Activated naive CD8-positive, alpha-beta T cell (primary cell): Measurements from ENCODE around the gene KATNAL2.

Experiments used
- H3K27ac Mint-ChIP-seq: one replicate; pipeline ENCODE4 v1.8.0; 2021; ENCODE audit warnings: mixed read lengths
- H3K27me3 Mint-ChIP-seq: one replicate; pipeline ENCODE4 v1.8.0; 2021; ENCODE audit warnings: mixed read lengths
- H3K36me3 Mint-ChIP-seq: one replicate; pipeline ENCODE4 v1.8.0; 2021; ENCODE audit warnings: mixed read lengths
- H3K4me1 Mint-ChIP-seq: one replicate; pipeline ENCODE4 v1.8.0; 2021; ENCODE audit warnings: low read depth, mixed read lengths
- H3K4me3 Mint-ChIP-seq: one replicate; pipeline ENCODE4 v1.8.0; 2021; ENCODE audit warnings: mild to moderate bottlenecking, mixed read lengths
- H3K9me3 Mint-ChIP-seq: one replicate; pipeline ENCODE4 v1.8.0; 2021; ENCODE audit warnings: low read depth, mixed read lengths

KATNAL2 gene

GRCh38 chr18:47036927-47037578 is 119.7 kb downstream of the KATNAL2 start:
- no peak overlapping the region for H3K27ac Mint-ChIP-seq
- H3K4me3 Mint-ChIP-seq, result no peak overlapping the region
- peaks cover 8% of the 10 kb centered on the region for H3K36me3 Mint-ChIP-seq
- no peaks in the 10 kb centered on the region for H3K9me3 Mint-ChIP-seq
- H3K4me1 Mint-ChIP-seq, result no peaks in the 10 kb centered on the region
- peaks cover 7% of the 10 kb centered on the region for H3K27me3 Mint-ChIP-seq

- H3K4me1 Mint-ChIP-seq, result no peaks in the 10 kb centered on the region
- no peaks in the 10 kb centered on the region for H3K9me3 Mint-ChIP-seq
- H3K36me3 Mint-ChIP-seq, result peaks cover 6% of the 10 kb centered on the region
- no peak overlapping the region for H3K27ac Mint-ChIP-seq
- H3K27me3 Mint-ChIP-seq, result peaks cover 10% of the 10 kb centered on the region
- no peak overlapping the region for H3K4me3 Mint-ChIP-seq
Observed at GRCh38 chr18:47040982-47041381, 123.6 kb downstream of the KATNAL2 start.

- Mint-ChIP-seq H3K27ac (no peak overlapping the region), H3K4me3 (no peak overlapping the region), H3K27me3 (no peaks in the 10 kb centered on the region), H3K36me3 (no peaks in the 10 kb centered on the region), H3K9me3 (no peaks in the 10 kb centered on the region), H3K4me1 (no peaks in the 10 kb centered on the region)
Observed at GRCh38 chr18:47050468-47050867, 133.1 kb downstream of the KATNAL2 start.

- H3K9me3 Mint-ChIP-seq, result no peaks in the 10 kb centered on the region
- no peaks in the 10 kb centered on the region for H3K36me3 Mint-ChIP-seq
- H3K27me3 Mint-ChIP-seq, result no peaks in the 10 kb centered on the region
- H3K4me3 Mint-ChIP-seq, result no peak overlapping the region
- H3K27ac Mint-ChIP-seq, result no peak overlapping the region
- H3K4me1 Mint-ChIP-seq, result no peaks in the 10 kb centered on the region
Observed at GRCh38 chr18:47054369-47054768, 137.0 kb downstream of the KATNAL2 start.

GRCh38 chr18:47062471-47062870 is 145.1 kb downstream of the KATNAL2 start:
- Mint-ChIP-seq H3K36me3 (peaks cover 2% of the 10 kb centered on the region), H3K4me1 (no peaks in the 10 kb centered on the region), H3K27ac (no peak overlapping the region), H3K27me3 (no peaks in the 10 kb centered on the region), H3K4me3 (no peak overlapping the region), H3K9me3 (no peaks in the 10 kb centered on the region)

- no peak overlapping the region for H3K4me3 Mint-ChIP-seq
- no peaks in the 10 kb centered on the region for H3K4me1 Mint-ChIP-seq
- H3K9me3 Mint-ChIP-seq, result no peaks in the 10 kb centered on the region
- H3K27ac Mint-ChIP-seq, result no peak overlapping the region
- peaks cover 2% of the 10 kb centered on the region for H3K36me3 Mint-ChIP-seq
- H3K27me3 Mint-ChIP-seq, result no peaks in the 10 kb centered on the region
Observed at GRCh38 chr18:47063096-47063495, 145.7 kb downstream of the KATNAL2 start.

- Mint-ChIP-seq H3K4me3 (no peak overlapping the region), H3K27me3 (peaks cover 2% of the 10 kb centered on the region), H3K4me1 (no peaks in the 10 kb centered on the region), H3K27ac (no peak overlapping the region), H3K36me3 (no peaks in the 10 kb centered on the region), H3K9me3 (no peaks in the 10 kb centered on the region)
Observed at GRCh38 chr18:47067648-47068047, 150.2 kb downstream of the KATNAL2 start.

- Mint-ChIP-seq H3K36me3 (peaks cover 3% of the 10 kb centered on the region), H3K27me3 (peaks cover 2% of the 10 kb centered on the region), H3K9me3 (no peaks in the 10 kb centered on the region), H3K4me1 (no peaks in the 10 kb centered on the region), H3K4me3 (no peak overlapping the region), H3K27ac (no peak overlapping the region)
Observed at GRCh38 chr18:47075098-47075883, 157.9 kb downstream of the KATNAL2 start.

GRCh38 chr18:47077111-47077510 is 159.7 kb downstream of the KATNAL2 start:
- Mint-ChIP-seq H3K4me3 (no peak overlapping the region), H3K27me3 (no peaks in the 10 kb centered on the region), H3K36me3 (peaks cover 3% of the 10 kb centered on the region), H3K4me1 (no peaks in the 10 kb centered on the region), H3K27ac (no peak overlapping the region), H3K9me3 (no peaks in the 10 kb centered on the region)

GRCh38 chr18:47080872-47081271 is 163.5 kb downstream of the KATNAL2 start:
- Mint-ChIP-seq H3K36me3 (peaks cover 7% of the 10 kb centered on the region), H3K27ac (no peak overlapping the region), H3K4me1 (no peaks in the 10 kb centered on the region), H3K27me3 (no peaks in the 10 kb centered on the region), H3K4me3 (no peak overlapping the region), H3K9me3 (no peaks in the 10 kb centered on the region)

- no peaks in the 10 kb centered on the region for H3K9me3 Mint-ChIP-seq
- H3K4me1 Mint-ChIP-seq, result no peaks in the 10 kb centered on the region
- H3K27me3 Mint-ChIP-seq, result no peaks in the 10 kb centered on the region
- no peak overlapping the region for H3K4me3 Mint-ChIP-seq
- no peak overlapping the region for H3K27ac Mint-ChIP-seq
- peaks cover 9% of the 10 kb centered on the region for H3K36me3 Mint-ChIP-seq
Observed at GRCh38 chr18:47081578-47081977, 164.2 kb downstream of the KATNAL2 start.

- Mint-ChIP-seq H3K9me3 (no peaks in the 10 kb centered on the region), H3K27me3 (no peaks in the 10 kb centered on the region), H3K4me1 (no peaks in the 10 kb centered on the region), H3K36me3 (peaks cover 18% of the 10 kb centered on the region), H3K27ac (no peak overlapping the region), H3K4me3 (no peak overlapping the region)
Observed at GRCh38 chr18:47087676-47088075, 170.3 kb downstream of the KATNAL2 start.

GRCh38 chr18:47095810-47096209 is 178.4 kb downstream of the KATNAL2 start:
- Mint-ChIP-seq H3K36me3 (peaks cover 7% of the 10 kb centered on the region), H3K4me3 (no peak overlapping the region), H3K9me3 (no peaks in the 10 kb centered on the region), H3K27me3 (no peaks in the 10 kb centered on the region), H3K4me1 (no peaks in the 10 kb centered on the region), H3K27ac (no peak overlapping the region)

GRCh38 chr18:47100212-47100831 is 182.9 kb downstream of the KATNAL2 start:
- no peaks in the 10 kb centered on the region for H3K9me3 Mint-ChIP-seq
- no peak overlapping the region for H3K4me3 Mint-ChIP-seq
- H3K27ac Mint-ChIP-seq, result no peak overlapping the region
- no peaks in the 10 kb centered on the region for H3K4me1 Mint-ChIP-seq
- peaks cover 7% of the 10 kb centered on the region for H3K36me3 Mint-ChIP-seq
- H3K27me3 Mint-ChIP-seq, result no peaks in the 10 kb centered on the region

- no peaks in the 10 kb centered on the region for H3K27me3 Mint-ChIP-seq
- peaks cover 8% of the 10 kb centered on the region for H3K36me3 Mint-ChIP-seq
- no peaks in the 10 kb centered on the region for H3K9me3 Mint-ChIP-seq
- H3K4me1 Mint-ChIP-seq, result no peaks in the 10 kb centered on the region
- no peak overlapping the region for H3K4me3 Mint-ChIP-seq
- H3K27ac Mint-ChIP-seq, result no peak overlapping the region
Observed at GRCh38 chr18:47108373-47108772, 191.0 kb downstream of the KATNAL2 start.
